ENCODE data around the gene EXOC3L4. TPM values are rescaled to one million over a fixed set of nuclear protein-coding genes. Genes with fewer than 3 reads are reported as not detected.

EXOC3L4 gene
- total and polyA plus RNA-seq, 9 of the 15 experiments (the other 6 are each of a cell fraction or from before 2014, with no cell fraction given) = 0.10 to 6.7 (median 0.98) TPM; not detected in 1

- TF ChIP-seq ZBTB43 (CRISPR knock-in tag; IDR thresholded peaks at IDR 0.05) = no peak
- no peak for TF ChIP-seq RFX1 (IDR thresholded peaks at IDR 0.05)
- TF ChIP-seq CBX8 (IDR thresholded peaks at IDR 0.05; ENCODE audit: borderline replicate concordance, extremely low read depth, low read depth, low read length, poor library complexity, severe bottlenecking) = no peak
- peak; percentile 74 for TF ChIP-seq TCF3 (CRISPR knock-in tag; IDR thresholded peaks at IDR 0.05)
- TF ChIP-seq FOXJ2 (tag; IDR thresholded peaks at IDR 0.05) = no peak
- TF ChIP-seq, protein P1, sequence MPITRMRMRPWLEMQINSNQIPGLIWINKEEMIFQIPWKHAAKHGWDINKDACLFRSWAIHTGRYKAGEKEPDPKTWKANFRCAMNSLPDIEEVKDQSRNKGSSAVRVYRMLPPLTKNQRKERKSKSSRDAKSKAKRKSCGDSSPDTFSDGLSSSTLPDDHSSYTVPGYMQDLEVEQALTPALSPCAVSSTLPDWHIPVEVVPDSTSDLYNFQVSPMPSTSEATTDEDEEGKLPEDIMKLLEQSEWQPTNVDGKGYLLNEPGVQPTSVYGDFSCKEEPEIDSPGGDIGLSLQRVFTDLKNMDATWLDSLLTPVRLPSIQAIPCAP (CRISPR knock-in tag; IDR thresholded peaks at IDR 0.05; ENCODE audit: borderline replicate concordance) = no peak
- TF ChIP-seq PTBP1 (IDR thresholded peaks at IDR 0.05; ENCODE audit: low read depth, low read length) = no peak
- no peak for TF ChIP-seq RAD51 (IDR thresholded peaks at IDR 0.05; ENCODE audit: borderline replicate concordance, low read depth)
- TF ChIP-seq NRF1 (conservative IDR thresholded peaks at IDR 0.05 in 1 of 2, IDR thresholded peaks at IDR 0.05 in 1 of 2) = peak in 1 of 2 experiments; percentile 59; a peak in 2 of 4 replicates
- TF ChIP-seq, protein P2, sequence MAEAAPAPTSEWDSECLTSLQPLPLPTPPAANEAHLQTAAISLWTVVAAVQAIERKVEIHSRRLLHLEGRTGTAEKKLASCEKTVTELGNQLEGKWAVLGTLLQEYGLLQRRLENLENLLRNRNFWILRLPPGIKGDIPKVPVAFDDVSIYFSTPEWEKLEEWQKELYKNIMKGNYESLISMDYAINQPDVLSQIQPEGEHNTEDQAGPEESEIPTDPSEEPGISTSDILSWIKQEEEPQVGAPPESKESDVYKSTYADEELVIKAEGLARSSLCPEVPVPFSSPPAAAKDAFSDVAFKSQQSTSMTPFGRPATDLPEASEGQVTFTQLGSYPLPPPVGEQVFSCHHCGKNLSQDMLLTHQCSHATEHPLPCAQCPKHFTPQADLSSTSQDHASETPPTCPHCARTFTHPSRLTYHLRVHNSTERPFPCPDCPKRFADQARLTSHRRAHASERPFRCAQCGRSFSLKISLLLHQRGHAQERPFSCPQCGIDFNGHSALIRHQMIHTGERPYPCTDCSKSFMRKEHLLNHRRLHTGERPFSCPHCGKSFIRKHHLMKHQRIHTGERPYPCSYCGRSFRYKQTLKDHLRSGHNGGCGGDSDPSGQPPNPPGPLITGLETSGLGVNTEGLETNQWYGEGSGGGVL (CRISPR knock-in tag; IDR thresholded peaks at IDR 0.05) = no peak
- TF ChIP-seq NCOA1 (IDR thresholded peaks at IDR 0.05; ENCODE audit: low read depth) = no peak
- TF ChIP-seq ZNF274 (IDR thresholded peaks at IDR 0.05; ENCODE audit: borderline replicate concordance, low read depth, low read length) = no peak
- TF ChIP-seq DDX20 (tag; IDR thresholded peaks at IDR 0.05; ENCODE audit: low read depth) = no peak
- TF ChIP-seq NBN (IDR thresholded peaks at IDR 0.05; ENCODE audit: low read depth) = no peak
- TF ChIP-seq LEF1 (IDR thresholded peaks at IDR 0.05) = 0 out of 2 replicates have a peak, but pooled peaks have one; percentile 39
- no peak for TF ChIP-seq E2F5 (CRISPR knock-in tag; IDR thresholded peaks at IDR 0.05)
- no peak for TF ChIP-seq ERF (CRISPR knock-in tag; IDR thresholded peaks at IDR 0.05)
- TF ChIP-seq YY1 (IDR thresholded peaks at IDR 0.05; ENCODE audit: borderline replicate concordance in 1 of 3, control insufficient read depth in 1 of 3, extremely low read depth in 1 of 3, insufficient read depth in 3 of 3, insufficient read length in 1 of 3, insufficient replicate concordance in 2 of 3, low read depth in 1 of 3, low read length in 2 of 3) = no peak
- no peak for TF ChIP-seq ZNF766 (CRISPR knock-in tag; conservative IDR thresholded peaks at IDR 0.05)
- TF ChIP-seq HMGXB4 (CRISPR knock-in tag; IDR thresholded peaks at IDR 0.05) = no peak
These were observed 4.7 kb downstream of the EXOC3L4 start (continued) for GRCh38 chr14:103099081-103099732.
